Gastrocnemius medialis (tissue), 4 donors: ENCODE results near the gene TWF2. TPM values are rescaled to one million over a fixed set of nuclear protein-coding genes. Genes with fewer than 3 reads are reported as not detected.

Experiments
- ATAC-seq, 2 donors: fragments of 150-250 bp; one replicate each; pipeline ENCODE4 v1.9.1; 2016
- DNase-seq, 2 donors: peaks; one replicate each; pipeline ENCODE4 v3.0.0-alpha.2; 2019
- H3K27ac ChIP-seq, 4 donors: fragments of 200-600 bp; sonication (generic); 1 replicate in 1 of 4; 2 replicates in 3 of 4; pipeline ENCODE4 v1.5.1; 2016 to 2018; ENCODE audit warnings: mild to moderate bottlenecking in 2 of 4, moderate library complexity in 1 of 4
- H3K27me3 ChIP-seq, 3 donors: fragments of 200-600 bp; sonication (generic) in 2 of 3; 1 replicate in 1 of 3; 2 replicates in 2 of 3; pipeline versions ENCODE4 v1.5.1 to v1.6.0; 2016 to 2019; ENCODE audit warnings: mild to moderate bottlenecking in 1 of 3, moderate library complexity in 1 of 3
- H3K36me3 ChIP-seq, 2 donors: fragments of 200-600 bp; sonication (generic) in 1 of 2; one replicate each; pipeline ENCODE4 v1.5.1; 2017 to 2018
- H3K4me1 ChIP-seq, 2 donors: fragments of 200-600 bp; sonication (generic) in 1 of 2; one replicate each; pipeline ENCODE4 v1.5.1; 2016 to 2017; ENCODE audit warnings: mild to moderate bottlenecking in 2 of 2
- H3K4me3 ChIP-seq, 4 donors: fragments of 200-600 bp; sonication (generic) in 3 of 4; 1 replicate in 1 of 4; 2 replicates in 3 of 4; pipeline ENCODE4 v1.5.1; 2016 to 2019; ENCODE audit warnings: mild to moderate bottlenecking in 2 of 4
- H3K9me3 ChIP-seq, 3 donors: fragments of 200-600 bp; sonication (generic) in 2 of 3; 1 replicate in 1 of 3; 2 replicates in 2 of 3; pipeline ENCODE4 v1.5.1; 2016 to 2019
- CTCF ChIP-seq, 5 experiments: fragments of 450-650 bp in 3 of 5; fragments of 200-600 bp in 2 of 5; sonication (generic) in 2 of 5; IDR thresholded peaks in 4 of 5; conservative IDR thresholded peaks in 1 of 5; 1 replicate in 4 of 5; 2 replicates in 1 of 5; pipeline ENCODE4 v1.5.1; 2016 to 2019; ENCODE audit warnings: antibody characterized with exemption in 5 of 5, mild to moderate bottlenecking in 3 of 5, moderate library complexity in 3 of 5
- POLR2A ChIP-seq, 2 donors: fragments of 450-650 bp; IDR thresholded peaks; one replicate each; pipeline ENCODE4 v1.6.1; 2017; ENCODE audit warnings: antibody characterized with exemption in 2 of 2, mild to moderate bottlenecking in 2 of 2, moderate library complexity in 2 of 2
- in situ Hi-C, 4 donors: fragments of 200-750 bp; cut with MboI; loops; one replicate each; pipeline versions ENCODE4 v1.15.0 to v1.8.0; 2017; ENCODE audit warnings: low sequenced_read_pairs in 4 of 4
- intact Hi-C: fragments of 100-400 bp; cut with DNase I; formaldehyde crosslinking; loops from one replicate; pipeline ENCODE4 v1.15.1; 2023; ENCODE audit warnings: low total_unique reads
- total RNA-seq, 4 donors: library from RNA; depleted of rRNA; stranded (reverse); fragments of >200 nt; gene quantifications; one replicate each; pipeline versions ENCODE4 v1.1.0 to v1.2.3, GENCODE V29; 2016

TWF2 gene
- total RNA-seq, 4 donors from 2014 or later: 99.2 to 222 (median 168) TPM

DNA sequence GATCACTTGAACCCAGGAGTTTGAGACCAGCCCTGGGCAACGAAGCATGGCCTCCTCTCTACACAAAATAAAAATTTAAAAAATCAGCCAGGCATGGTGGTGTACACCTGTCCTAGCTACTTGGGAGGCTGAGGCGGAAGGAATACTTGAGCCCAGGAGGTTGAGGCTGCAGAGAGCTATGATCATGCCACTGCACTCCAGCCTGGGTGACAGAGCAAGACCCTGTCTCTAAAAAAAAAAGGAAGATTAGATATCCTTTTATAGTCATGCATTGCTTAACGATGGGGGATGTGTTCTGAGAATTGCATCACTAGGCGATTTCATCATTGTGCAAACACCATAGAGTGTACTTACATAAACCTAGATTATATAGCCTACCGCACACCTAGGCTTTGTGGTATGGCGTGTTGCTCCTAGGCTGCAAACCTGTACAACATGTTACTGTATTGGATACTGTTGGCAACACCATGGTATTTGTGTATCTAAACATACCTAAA is 28.4 kb downstream of the TWF2 start:
- intact Hi-C loops: no loop called here
- DNase-seq (no peak), ATAC-seq (peak in 1 of 2 donors; percentile 47)
- Histone ChIP-seq H3K4me1 (no peaks in the 10 kb centered on the region), H3K27me3 (no peaks in the 10 kb centered on the region), H3K27ac (no peak overlapping the region), H3K36me3 (peaks cover 5 to 99% of the 10 kb centered on the region in 2 donors), H3K9me3 (no peaks in the 10 kb centered on the region), H3K4me3 (no peak overlapping the region)
- TF ChIP-seq CTCF (IDR thresholded peaks at IDR 0.05 in 4 of 5, conservative IDR thresholded peaks at IDR 0.05 in 1 of 5): no peak
- TF ChIP-seq POLR2A (IDR thresholded peaks at IDR 0.05): no peak
- in situ Hi-C loops: no loop called here

DNA sequence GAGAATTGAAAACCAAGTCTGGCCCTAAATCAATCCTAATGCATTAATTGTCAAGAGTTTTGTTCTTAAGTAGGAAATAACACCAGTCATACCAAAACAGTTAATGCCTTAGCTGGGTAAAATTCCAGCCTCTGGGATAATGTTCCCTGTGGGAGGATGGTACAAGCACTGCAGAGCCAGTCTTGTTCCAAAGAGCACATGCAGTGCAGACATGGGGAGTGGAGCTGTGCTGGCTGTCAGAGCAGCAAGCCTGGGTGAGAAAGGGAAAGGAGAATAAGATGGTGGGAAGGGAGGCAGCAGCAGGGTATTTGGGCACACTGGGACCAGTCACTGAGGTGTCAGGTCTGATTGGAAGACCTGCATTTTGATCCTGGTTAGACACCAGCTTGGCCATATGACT is 28.9 kb downstream of the TWF2 start:
- no peak overlapping the region for H3K4me3 ChIP-seq
- in situ Hi-C loops (no loop called here), intact Hi-C loops (no loop called here)
- no peak for DNase-seq
- ATAC-seq: no peak
- H3K36me3 ChIP-seq: peaks cover 5 to 100% of the 10 kb centered on the region in 2 donors
- no peaks in the 10 kb centered on the region for H3K9me3 ChIP-seq
- no peak overlapping the region for H3K27ac ChIP-seq
- H3K4me1 ChIP-seq: no peaks in the 10 kb centered on the region
- H3K27me3 ChIP-seq: no peaks in the 10 kb centered on the region
- no peak for TF ChIP-seq POLR2A (IDR thresholded peaks at IDR 0.05)
- TF ChIP-seq CTCF (IDR thresholded peaks at IDR 0.05 in 4 of 5, conservative IDR thresholded peaks at IDR 0.05 in 1 of 5): no peak

DNA sequence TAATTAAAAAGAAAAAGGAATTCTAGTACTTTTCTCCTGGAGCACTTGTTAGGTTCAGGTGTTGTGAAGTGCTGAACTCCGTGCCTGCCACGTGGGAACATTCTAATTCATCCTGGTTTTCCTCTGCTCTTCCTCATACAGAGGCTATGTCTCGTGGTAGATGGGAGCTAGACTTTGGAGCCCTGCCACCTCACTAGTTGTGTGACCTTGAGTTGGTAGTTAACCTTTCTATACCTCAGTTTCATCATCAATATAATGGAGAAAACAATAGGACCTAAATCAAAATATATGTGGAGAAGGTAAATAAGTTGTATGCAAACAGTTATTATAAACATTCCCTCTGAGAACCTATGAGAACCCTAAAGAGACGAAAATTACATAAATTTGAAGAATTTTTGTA is 30.4 kb downstream of the TWF2 start:
- Histone ChIP-seq H3K27me3 (no peaks in the 10 kb centered on the region), H3K4me1 (no peaks in the 10 kb centered on the region), H3K27ac (no peak overlapping the region), H3K9me3 (no peaks in the 10 kb centered on the region), H3K4me3 (no peak overlapping the region), H3K36me3 (peaks cover 9 to 100% of the 10 kb centered on the region in 2 donors)
- ATAC-seq: no peak
- TF ChIP-seq CTCF (IDR thresholded peaks at IDR 0.05 in 4 of 5, conservative IDR thresholded peaks at IDR 0.05 in 1 of 5) (no peak), POLR2A (IDR thresholded peaks at IDR 0.05) (no peak)
- DNase-seq: no peak
- intact Hi-C loops (no loop called here), in situ Hi-C loops (no loop called here)

GRCh38 chr3:52205727-52206372 is 33.1 kb downstream of the TWF2 start:
- peaks cover 9 to 98% of the 10 kb centered on the region in 2 donors for H3K36me3 ChIP-seq
- in situ Hi-C loops (no loop called here), intact Hi-C loops (no loop called here)
- H3K4me1 ChIP-seq: no peaks in the 10 kb centered on the region
- peak overlapping the region in 2 of 4 donors; percentile 22 to 28 for H3K27ac ChIP-seq
- H3K9me3 ChIP-seq: no peaks in the 10 kb centered on the region
- ATAC-seq: peak in 1 of 2 donors; percentile 39
- H3K27me3 ChIP-seq: no peaks in the 10 kb centered on the region
- TF ChIP-seq POLR2A (IDR thresholded peaks at IDR 0.05) (no peak), CTCF (IDR thresholded peaks at IDR 0.05 in 4 of 5, conservative IDR thresholded peaks at IDR 0.05 in 1 of 5) (no peak)
- no peak overlapping the region for H3K4me3 ChIP-seq
- no peak for DNase-seq
